Measurements from ENCODE around the gene EXOC4. TPM values are rescaled to one million over a fixed set of nuclear protein-coding genes. Genes with fewer than 3 reads are reported as not detected.

The EXOC4 gene
- total RNA-seq, 2 donors from 2014 or later, result 106 to 115 TPM

DNA sequence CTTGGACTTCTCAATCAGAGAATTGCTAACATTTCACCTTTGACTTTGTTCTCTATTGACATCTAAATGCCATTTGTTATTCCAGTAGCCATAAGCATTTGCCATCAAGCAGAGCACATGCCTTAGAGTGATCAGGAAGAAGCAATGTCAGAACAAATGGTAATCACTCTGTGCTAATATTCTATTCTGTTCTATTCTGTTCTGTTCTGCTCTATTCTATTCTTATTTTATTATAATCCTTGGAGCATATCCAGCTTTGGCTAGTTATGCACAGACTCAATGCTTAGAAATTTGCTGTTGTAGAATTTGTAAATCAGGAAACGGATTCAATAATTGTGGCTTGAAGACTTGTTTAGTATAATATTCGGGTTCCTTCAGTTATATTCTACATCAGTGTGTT lies 175.4 kb downstream of the EXOC4 start:
- H3K9me3 Mint-ChIP-seq, result peaks cover 16% of the 10 kb centered on the region
- no peak overlapping the region for H3K4me3 Mint-ChIP-seq
- peaks cover 7% of the 10 kb centered on the region for H3K4me1 ChIP-seq (ENCODE audit: control insufficient read depth, insufficient read depth, low read length)
- WGBS, 2 experiments (ENCODE audit: insufficient coverage in 1 of 2, insufficient read length in 1 of 2), result 90 to 100% methylated on average over 1 to 2 of the region's 2 CpGs
- H3K9me3 ChIP-seq (ENCODE audit: control insufficient read depth, low read length), result peaks cover 10% of the 10 kb centered on the region
- TF ChIP-seq, protein P1, sequence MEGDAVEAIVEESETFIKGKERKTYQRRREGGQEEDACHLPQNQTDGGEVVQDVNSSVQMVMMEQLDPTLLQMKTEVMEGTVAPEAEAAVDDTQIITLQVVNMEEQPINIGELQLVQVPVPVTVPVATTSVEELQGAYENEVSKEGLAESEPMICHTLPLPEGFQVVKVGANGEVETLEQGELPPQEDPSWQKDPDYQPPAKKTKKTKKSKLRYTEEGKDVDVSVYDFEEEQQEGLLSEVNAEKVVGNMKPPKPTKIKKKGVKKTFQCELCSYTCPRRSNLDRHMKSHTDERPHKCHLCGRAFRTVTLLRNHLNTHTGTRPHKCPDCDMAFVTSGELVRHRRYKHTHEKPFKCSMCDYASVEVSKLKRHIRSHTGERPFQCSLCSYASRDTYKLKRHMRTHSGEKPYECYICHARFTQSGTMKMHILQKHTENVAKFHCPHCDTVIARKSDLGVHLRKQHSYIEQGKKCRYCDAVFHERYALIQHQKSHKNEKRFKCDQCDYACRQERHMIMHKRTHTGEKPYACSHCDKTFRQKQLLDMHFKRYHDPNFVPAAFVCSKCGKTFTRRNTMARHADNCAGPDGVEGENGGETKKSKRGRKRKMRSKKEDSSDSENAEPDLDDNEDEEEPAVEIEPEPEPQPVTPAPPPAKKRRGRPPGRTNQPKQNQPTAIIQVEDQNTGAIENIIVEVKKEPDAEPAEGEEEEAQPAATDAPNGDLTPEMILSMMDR (conservative IDR thresholded peaks at IDR 0.05), result no peak
- H3K4me3 ChIP-seq (ENCODE audit: low read length), result no peak overlapping the region
- no peaks in the 10 kb centered on the region for H3K27me3 ChIP-seq (ENCODE audit: control insufficient read depth, insufficient read depth, low read length, poor library complexity, severe bottlenecking)
- H3K36me3 Mint-ChIP-seq (ENCODE audit: low read depth), result peaks cover 35% of the 10 kb centered on the region
- H3K27ac Mint-ChIP-seq, result no peak overlapping the region
- H3K4me1 Mint-ChIP-seq, result peaks cover 12% of the 10 kb centered on the region
- H3K27me3 Mint-ChIP-seq (ENCODE audit: insufficient read depth), result no peaks in the 10 kb centered on the region
- H3K27ac ChIP-seq (ENCODE audit: low read depth, low read length), result no peak overlapping the region
- no peak overlapping the region for H3K9ac ChIP-seq (ENCODE audit: extremely low read depth, low read length, poor library complexity, severe bottlenecking)
- DNase-seq, result no peak
- H3K36me3 ChIP-seq (ENCODE audit: control insufficient read depth, insufficient read depth, low read length), result peaks cover 5% of the 10 kb centered on the region

DNA sequence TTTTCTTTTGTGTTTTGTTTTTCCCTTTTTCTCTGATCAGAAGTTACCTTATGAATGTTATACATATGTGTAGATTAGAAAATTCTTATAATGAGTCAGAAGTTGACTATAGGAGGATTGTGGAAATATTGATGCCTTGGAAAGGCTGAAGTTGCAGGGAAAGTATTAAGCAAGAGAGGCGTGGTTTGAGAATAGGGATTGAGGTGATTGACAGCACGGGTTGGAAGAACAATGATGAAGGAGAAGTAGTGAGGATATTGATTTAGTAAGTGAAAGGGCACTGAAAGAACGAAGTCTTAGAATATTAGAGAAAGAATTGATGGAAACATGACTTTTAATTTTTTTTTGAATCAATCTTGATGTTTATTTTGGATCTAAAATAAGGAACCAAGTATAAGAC lies 176.0 kb downstream of the EXOC4 start:
- no peak overlapping the region for H3K27ac Mint-ChIP-seq
- H3K4me1 ChIP-seq (ENCODE audit: control insufficient read depth, insufficient read depth, low read length), result peaks cover 7% of the 10 kb centered on the region
- H3K4me3 Mint-ChIP-seq, result no peak overlapping the region

DNA sequence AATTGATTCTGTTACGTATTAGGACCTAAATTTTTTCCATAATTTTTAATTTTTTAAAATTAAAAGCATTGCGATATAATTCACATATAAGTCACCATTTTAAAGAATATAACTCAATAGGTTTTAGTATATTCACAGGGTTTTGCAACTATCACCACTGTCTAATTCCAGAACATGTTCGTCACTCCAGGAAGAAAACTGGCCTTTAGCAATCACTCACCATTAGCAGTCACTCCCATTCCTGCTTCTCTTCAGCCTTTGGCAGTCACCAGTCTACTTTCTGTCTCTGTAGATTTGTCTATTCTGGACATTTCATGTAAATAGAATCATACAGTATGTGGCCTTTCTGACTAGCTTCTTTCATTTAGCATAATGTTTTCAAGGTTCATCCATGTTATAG lies 176.5 kb downstream of the EXOC4 start:
- TF ChIP-seq, protein P1 (conservative IDR thresholded peaks at IDR 0.05), result no peak
- Histone ChIP-seq H3K9me3 (ENCODE audit: control insufficient read depth, low read length) (peaks cover 10% of the 10 kb centered on the region), H3K4me3 (ENCODE audit: low read length) (no peak overlapping the region), H3K9ac (ENCODE audit: extremely low read depth, low read length, poor library complexity, severe bottlenecking) (no peak overlapping the region), H3K36me3 (ENCODE audit: control insufficient read depth, insufficient read depth, low read length) (peaks cover 4% of the 10 kb centered on the region), H3K4me1 (ENCODE audit: control insufficient read depth, insufficient read depth, low read length) (peaks cover 8% of the 10 kb centered on the region), H3K27me3 (ENCODE audit: control insufficient read depth, insufficient read depth, low read length, poor library complexity, severe bottlenecking) (no peaks in the 10 kb centered on the region), H3K27ac (ENCODE audit: low read depth, low read length) (no peak overlapping the region)
- Mint-ChIP-seq H3K27ac (no peak overlapping the region), H3K4me1 (peaks cover 16% of the 10 kb centered on the region), H3K4me3 (no peak overlapping the region), H3K36me3 (ENCODE audit: low read depth) (peaks cover 28% of the 10 kb centered on the region), H3K9me3 (peaks cover 13% of the 10 kb centered on the region), H3K27me3 (ENCODE audit: insufficient read depth) (no peaks in the 10 kb centered on the region)
- 75 to 98% methylated on average over 2 to 3 of the region's 3 CpGs for WGBS, 2 experiments (ENCODE audit: insufficient coverage in 1 of 2, insufficient read length in 1 of 2)
- DNase-seq, result no peak

More for the DNA sequence above, 176.0 kb downstream of the EXOC4 start:
- Mint-ChIP-seq H3K27me3 (ENCODE audit: insufficient read depth) (no peaks in the 10 kb centered on the region), H3K4me1 (peaks cover 12% of the 10 kb centered on the region), H3K36me3 (ENCODE audit: low read depth) (peaks cover 33% of the 10 kb centered on the region), H3K9me3 (peaks cover 16% of the 10 kb centered on the region)
- WGBS, 2 experiments (ENCODE audit: insufficient coverage in 1 of 2, insufficient read length in 1 of 2), result 90 to 92% methylated on average over 3 of the region's 3 CpGs
- peaks cover 10% of the 10 kb centered on the region for H3K9me3 ChIP-seq (ENCODE audit: control insufficient read depth, low read length)
- H3K27me3 ChIP-seq (ENCODE audit: control insufficient read depth, insufficient read depth, low read length, poor library complexity, severe bottlenecking), result no peaks in the 10 kb centered on the region
- H3K27ac ChIP-seq (ENCODE audit: low read depth, low read length), result no peak overlapping the region
- H3K36me3 ChIP-seq (ENCODE audit: control insufficient read depth, insufficient read depth, low read length), result peaks cover 5% of the 10 kb centered on the region
- no peak overlapping the region for H3K4me3 ChIP-seq (ENCODE audit: low read length)
- TF ChIP-seq, protein P1 (conservative IDR thresholded peaks at IDR 0.05), result no peak
- no peak for DNase-seq
- H3K9ac ChIP-seq (ENCODE audit: extremely low read depth, low read length, poor library complexity, severe bottlenecking), result no peak overlapping the region
